COLO668 (cell line): Measurements from ENCODE around the gene PTN.
"Not testable (repeated sequence)": the region's sequence is repeated elsewhere in the genome, so short reads cannot be mapped to it uniquely, and the experiment has no call there.

Source experiments
- DNase-seq: peaks from one replicate; lab custom pipeline; 2025; ENCODE audit not compliant: unreplicated experiment; lab: John Stamatoyannopoulos, UW

PTN gene

DNA sequence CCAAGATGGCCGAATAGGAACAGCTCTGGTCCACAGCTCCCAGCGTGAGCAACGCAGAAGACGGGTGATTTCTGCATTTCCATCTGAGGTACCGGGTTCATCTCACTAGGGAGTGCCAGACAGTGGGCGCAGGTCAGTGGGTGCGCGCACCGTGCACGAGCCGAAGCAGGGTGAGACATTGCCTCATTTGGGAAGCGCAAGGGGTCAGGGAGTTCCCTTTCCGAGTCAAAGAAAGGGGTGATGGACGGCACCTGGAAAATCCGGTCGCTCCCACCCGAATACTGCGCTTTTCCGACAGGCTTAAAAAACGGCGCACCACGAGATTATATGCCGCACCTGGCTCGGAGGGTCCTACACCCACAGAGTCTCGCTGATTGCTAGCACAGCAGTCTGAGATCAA lies 161.9 kb downstream of the PTN start:
- DNase-seq = not testable (repeated sequence)
